ENCODE measurements around the gene PLXND1.
"Not testable (repeated sequence)": the region's sequence is repeated elsewhere in the genome, so short reads cannot be mapped to it uniquely, and the experiment has no call there.

GRCh38 chr3:129515108-129515820, 91.2 kb downstream of the PLXND1 start:
- not testable (repeated sequence) for TF ChIP-seq CTCF (IDR thresholded peaks at IDR 0.05; ENCODE audit: low read depth, low read length); POLR2A (IDR thresholded peaks at IDR 0.05; ENCODE audit: extremely low read depth, insufficient read length)

Data from NB4 (cell line).